ENCODE results near the gene NEGR1.

Gene NEGR1

DNA sequence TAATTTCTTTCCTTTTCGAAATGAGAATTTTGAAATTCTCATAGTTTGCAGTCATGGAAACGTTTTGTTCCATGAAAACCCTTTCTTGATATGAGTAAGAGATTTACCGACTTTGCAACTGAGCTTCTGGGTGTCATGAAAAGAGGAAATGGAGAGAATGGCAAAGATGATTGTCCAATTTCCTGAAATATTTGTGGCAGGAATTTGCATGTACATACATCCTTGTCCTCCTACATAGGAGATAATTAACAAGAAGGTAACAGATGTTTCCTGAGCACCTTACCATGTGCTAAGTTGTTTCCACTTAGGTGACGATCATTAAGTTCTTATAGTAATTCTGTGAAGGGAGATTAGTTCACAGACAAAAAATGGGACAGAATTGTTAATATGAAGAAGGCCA is 170.7 kb downstream of the NEGR1 start:
- no peak for DNase-seq

DNA sequence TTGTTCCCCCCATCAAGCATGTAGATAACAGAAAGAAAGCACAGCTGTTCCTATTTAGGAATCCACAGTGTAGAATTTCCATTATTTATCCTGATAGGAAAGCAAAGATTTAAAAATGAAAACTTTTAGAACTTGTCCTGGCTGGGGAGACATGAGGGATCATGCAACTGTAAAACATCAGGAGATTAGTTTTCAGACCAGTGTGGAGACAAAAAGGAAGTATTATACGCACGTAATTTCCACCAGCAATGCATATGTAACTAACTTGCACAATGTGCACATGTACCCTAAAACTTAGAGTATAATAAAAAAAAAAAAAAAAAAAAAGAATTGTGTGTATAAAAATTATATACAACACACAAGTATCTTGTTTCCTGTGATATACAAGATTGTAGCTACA is 172.4 kb downstream of the NEGR1 start:
- DNase-seq: no peak

DNA sequence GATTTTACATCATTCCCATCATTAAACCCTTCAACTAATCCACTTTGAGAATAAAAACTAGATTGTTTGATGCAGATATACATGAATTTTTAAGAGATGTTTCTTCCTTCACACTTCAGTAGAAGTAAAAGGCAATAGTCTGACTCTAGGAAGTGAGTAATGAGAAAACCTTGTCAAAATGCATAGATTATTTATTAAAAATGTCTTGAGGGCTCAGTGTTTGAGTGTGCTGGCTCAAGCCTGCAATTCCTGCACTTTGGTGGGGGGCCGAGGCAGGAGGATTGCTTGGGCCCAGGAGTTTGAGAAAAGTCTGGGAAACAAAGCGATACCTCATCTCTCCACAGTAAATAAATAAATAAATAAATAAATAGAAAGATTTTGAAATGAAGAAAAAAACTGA is 177.1 kb downstream of the NEGR1 start:
- no peak for DNase-seq

DNA sequence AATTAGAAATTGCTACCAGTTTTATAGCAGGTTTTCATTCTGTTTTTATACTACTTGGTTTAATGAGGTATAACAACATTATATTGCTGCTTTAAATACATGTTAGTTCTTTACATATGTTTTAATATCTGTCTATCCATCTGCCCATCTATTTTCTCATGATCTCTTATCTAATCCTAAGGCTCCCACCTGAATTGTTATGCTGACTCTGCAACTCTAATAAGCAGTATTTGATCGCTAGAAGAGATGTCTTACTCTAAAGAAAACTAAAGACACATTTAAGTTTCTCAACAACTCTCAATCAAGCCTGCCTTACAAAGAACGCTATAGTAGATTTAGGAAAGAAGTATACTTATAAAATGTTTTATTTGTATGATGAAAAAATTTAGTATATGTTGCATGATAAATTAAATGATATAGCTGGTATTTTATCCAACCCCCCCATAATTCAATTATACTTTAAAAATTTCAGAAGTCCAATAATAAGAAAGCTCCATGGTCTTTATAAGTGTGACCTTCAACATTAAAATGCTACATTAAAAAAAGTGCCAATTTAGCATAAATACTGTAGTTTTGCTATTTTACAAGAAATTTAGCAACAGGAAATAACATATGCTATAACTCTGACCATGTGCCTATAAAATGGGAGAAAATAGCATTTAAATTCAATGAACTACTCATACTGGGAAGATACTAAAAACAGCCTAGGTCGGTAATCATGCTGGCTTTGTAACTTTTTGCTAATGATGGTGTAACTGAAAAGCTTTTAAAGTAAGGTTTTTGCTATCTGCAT is 180.3 kb downstream of the NEGR1 start:
- no peak for DNase-seq

DNA sequence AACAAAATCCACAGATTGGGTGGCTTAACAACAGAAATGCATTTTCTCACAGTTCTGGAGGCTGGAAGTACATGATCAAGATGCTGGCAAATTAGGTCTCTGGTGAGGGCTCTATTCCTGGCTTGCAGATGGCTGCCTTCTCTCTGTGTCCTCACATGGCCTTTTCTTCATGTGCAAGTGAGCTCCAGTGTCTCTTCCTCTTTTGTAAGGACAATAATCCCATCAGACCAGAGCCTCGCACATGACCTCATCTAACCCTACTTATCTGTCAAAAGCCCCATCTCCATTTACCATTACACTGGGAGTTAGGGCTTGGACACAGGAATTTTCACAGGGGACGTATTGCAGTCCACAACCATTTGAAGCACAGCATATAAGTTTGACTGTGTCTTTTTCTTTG is 181.6 kb downstream of the NEGR1 start:
- no peak for DNase-seq

DNA sequence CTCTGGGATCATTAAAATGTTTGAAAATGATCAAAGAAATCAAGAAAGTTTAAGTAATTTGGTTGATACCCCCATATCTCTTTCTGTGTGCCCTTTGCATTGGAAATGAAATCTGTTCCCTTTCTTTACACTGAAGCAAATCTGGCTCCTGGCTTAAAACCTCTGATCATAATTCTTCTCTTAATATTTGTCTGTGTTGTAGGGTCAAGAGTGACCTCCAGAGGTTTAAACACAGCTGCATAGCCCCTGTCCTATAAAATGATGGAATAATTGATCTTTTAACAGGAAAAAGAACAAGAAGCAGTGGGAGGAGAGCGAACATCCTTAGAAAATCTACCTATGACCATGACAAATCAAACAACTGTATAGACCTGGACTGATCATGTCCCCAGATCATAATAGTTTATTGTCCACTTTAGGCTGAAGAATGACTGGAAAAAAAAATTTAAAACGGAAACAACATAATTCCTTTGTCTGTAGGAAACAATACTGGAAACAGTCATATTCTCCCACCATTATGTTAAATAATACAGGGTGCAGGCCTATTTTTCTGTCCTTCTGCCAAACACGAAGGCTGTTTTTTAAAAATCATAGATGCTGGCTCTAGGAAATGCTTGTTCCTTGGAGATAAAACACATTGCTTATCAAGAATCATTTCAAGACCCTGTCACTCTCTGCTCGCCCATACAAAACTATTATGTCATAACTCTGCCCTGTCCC is 184.3 kb downstream of the NEGR1 start:
- no peak for DNase-seq

DNA sequence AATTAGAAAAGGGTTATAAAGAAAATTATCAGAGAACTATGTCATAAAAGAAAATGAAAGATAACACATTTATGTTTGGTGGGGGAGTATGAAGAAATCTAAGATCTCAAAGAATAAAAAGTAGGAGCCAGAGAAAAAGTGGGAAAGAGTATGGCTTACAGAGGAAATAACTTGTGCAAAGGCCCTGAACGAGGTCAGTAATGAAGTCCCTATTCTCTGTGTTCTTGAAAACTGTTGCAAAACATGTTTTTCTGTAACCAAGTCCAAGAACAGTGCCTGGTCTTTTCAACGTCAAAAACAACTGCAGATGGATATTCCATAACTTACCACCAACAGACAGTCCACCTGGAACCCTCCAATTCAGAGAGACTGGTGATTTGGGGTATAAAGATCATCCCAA is 188.1 kb downstream of the NEGR1 start:
- DNase-seq: no peak

DNA sequence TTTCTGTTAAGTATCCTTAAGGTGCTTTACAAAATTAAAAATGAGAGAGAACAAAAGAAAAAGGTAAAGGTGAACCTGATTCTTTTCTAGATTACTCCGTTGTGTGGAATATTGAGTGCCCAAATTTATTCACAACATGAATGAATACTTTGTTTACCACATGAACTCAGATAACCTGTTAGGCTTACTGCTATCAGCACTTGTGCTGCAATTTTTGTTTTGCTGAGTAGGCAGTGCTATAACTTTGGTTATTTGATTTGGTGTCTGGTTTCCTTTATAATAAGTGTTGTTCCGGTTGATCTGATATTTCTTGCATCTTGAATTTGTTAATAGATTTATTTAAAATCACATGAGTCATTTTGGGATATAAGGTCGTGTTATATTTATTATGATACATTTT is 195.9 kb downstream of the NEGR1 start:
- no peak for DNase-seq

DNA sequence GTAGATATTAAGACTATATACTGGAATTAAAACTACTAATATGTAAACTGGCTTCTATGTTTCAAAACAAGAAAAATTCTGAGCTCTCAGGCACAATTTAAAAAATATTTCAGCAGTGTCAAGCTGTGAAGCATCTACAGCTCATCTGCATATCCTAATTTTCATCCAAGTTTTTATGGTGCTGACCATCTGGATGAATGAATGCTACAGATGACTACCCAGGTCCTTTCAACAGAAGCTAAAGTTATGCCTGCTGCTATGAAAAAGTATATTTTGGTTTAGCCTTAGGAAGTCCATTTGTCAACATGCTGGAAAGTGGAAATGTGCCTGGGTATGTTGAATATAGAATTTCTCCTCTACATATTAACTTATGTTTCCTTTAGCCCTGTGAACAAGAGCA is 206.9 kb downstream of the NEGR1 start:
- DNase-seq: no peak

DNA sequence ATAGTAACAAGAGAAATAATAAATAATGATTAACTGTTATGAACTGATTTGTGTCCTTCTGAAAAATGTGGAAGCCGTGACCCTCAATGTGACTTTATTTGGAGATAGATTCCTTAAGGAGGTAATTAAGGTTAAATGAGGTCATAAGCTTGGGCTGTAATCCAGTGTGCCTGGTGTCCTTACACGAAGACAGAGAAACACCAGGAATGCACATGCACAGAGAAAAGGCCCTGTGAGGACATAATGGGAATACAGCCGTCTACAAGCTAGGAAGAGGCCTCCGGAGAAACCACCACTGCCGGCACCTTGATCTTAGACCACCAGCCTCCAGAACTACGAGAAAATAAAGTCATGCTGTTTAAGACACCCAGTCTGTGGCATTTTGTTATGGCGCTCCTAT is 215.9 kb downstream of the NEGR1 start:
- no peak for DNase-seq

DNA sequence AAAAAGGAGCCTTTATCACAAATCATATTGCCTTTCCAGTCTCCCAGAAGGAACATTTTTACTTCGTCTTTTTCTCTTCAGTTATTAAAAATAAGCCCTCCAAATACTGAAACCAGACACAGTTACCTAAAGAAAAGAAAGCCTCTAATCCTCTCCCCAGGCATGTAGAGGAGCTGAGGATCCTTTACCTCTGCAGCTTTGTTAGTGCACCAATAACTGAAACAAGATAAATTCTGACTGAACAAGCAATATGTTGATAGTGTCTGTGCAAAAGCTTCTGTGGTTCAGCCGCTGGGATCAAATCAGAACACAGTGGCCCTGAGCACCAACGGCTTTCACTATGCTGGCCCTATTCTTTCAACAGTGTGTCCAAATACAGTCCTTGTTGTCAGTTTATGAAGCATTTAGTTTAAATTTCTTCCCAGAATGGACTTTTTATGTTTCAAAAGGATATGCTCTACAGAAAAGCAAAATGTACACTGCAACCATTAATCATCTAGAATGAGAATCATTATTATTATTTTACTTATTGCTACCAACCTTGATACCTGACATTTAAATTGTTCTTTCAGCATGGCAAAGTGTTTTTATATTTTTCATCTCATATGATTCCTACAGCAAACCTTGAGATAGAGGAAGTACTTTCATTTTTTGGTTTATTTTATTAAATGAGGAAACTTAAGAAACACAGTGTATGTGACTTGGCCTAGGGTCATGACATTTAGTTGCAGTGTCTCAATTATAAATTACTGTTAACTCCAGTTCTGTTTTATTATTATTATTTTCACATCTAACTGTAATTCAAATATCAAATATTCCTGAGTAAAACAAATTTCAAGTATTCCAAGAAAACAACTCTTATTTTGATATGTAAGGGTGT is 217.9 kb downstream of the NEGR1 start:
- no peak for DNase-seq

DNA sequence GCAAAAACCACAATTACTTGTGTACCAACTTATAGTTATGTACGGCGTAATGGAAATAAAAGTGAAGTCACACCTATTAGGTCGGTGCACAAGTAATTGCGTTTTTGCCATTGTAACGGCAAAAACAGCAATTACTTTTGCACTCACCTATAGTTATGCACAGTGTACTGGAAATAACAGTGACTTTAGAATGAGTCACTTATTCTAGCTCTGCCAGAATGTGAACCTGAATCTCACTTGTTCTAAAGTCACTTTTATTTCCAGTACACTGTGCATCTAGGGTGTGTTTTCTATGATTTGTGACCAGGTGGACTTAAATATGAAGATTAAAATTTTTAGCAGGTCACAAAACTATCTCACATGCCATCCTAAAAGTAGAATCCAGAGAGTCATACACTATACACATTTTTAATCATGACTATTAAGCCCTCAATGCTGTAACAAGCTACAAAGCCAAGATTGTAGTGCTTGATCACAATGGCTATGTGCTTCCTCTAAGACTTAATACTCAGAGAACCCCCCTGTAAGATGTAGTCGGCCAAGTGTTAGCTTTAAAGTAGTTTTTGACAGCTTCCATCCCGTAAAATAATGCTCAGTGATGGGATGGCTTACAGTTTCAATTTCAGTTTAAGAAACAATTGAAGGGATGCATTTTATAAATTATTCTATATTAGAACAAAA is 218.8 kb downstream of the NEGR1 start:
- DNase-seq: no peak

DNA sequence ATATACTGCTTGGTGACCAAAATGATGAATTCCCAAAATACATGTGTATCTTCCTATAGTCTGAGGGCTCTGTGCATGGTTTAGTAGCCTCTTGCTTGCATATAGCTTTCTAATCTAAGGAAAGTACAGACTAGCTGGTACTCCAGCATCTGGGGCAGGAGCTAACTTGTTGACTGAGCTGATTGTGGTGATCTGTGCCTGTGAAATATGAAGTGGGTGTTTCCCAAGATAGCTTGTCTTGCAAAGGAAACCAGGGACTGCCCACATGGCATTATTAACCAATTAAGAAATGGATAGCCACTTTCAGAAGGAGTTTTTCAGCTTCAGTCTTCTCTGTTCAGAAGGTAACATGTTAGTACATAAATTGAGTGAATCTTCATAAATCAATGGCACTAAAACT is 219.8 kb downstream of the NEGR1 start:
- no peak for DNase-seq

DNA sequence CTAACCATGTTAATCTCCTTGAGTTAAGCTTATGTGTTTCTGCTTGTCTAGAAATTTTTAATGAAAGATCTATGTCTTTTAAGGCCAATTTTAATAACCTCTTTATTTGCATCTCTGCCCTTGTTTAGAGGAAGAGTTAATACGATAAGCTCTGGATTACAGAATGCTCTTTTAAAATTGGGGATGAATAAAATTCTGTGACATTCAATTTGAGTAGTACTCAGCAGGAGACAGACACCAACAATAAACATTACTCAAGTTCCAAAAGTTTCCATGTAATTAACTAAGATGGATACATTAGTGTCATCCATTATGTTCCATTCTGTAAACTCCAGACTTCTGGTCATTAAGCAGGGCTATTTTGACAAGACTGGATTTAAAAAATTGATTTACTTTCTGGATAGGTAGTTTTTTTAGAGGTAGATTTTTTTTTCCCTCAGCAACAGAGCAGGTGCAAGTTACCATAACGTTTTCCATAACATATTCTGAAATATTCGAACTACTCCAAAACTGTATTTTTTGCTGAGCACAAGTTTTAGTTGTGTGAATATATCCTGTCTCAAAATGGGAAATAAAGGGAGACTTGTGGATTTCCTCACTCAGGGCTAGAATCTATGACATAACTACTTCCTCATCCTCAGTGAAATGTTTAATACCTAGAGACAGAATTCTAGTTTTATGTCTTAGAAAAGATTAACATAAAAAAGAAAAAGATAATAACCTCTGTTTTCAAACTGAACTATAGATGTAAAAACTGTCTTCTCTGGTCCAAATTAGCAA is 221.7 kb downstream of the NEGR1 start:
- DNase-seq: no peak

DNA sequence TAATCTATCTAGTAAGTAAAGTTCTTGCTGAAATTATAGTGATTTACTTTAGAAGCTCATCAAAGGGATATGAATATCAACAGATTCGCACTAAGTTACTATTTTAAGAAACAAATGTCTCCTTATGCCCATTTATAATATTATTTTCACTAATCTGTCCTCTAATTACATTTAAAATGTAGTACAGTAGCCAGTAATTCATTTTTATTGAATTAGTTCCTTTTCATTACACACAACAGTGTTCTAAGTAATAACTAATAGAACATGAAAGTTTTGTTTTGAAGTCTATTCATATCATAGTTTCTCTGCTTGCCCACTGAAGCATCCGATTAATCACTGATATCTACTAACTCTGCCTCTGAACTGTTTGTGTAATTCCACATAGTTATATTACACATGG is 225.8 kb downstream of the NEGR1 start:
- DNase-seq: no peak

DNA sequence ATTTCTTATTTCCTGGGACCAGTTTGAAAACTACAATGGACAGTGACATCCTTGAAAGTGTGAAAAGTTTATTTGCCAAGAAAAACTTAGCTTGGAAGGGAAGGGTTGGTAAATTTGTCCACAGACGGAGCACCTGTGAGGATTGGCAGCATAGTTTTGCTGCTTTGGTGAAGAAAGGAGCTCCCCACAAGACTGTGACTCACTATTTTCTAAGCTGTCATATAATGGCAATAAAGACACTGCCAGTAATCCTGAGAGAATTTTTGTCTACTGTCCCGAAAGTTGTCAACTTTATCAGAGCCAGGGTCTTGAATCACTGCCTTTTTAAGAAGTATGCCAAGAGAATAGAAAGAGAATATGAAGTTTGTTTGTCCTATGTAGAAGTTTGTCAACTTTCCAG is 230.8 kb downstream of the NEGR1 start:
- no peak for DNase-seq

DNA sequence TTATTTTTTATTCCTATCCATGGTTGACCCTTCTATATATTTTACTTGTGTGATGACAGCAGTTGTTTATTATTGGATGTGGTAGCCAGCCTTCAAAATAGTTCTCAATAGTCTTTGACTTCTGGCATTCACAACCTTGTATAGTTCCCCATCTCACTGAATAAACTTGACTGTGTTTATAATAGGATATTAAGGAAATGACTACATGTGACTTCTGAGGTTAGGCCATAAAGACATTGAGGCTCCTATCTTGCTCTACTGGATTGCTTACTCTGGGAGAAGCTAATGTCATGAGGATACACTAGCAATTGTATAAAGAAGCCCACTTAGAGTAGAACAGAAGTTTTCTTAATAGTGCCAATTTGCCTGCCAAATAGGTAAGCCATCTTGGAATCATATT is 231.8 kb downstream of the NEGR1 start:
- DNase-seq: no peak

DNA sequence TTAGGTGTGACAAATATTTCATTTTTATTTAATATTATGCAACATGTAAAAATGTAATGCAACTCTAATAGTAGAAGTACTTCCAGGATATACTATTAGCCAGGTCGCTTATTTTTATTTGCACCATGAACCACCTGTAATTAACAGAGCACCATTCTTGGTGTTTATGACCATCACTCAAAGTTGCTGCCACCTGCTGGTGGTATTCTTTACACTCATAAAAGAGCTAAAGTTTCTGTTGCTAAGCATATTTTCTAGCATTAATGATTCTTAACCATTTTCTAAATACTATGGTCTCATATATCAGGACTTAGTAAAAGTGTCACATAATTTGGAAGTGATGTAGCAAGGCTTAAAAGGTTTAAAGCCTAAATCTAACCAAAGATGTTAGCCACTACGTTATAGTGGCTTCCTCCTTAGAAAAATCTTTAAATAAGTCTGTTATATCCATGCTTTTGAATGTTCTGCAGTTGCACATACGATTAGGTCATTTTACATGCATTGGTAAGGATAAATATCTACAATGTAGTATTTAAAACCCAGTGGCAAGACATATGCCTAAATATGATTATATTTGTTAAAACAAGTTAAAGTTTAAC is 244.5 kb downstream of the NEGR1 start:
- DNase-seq: peak in 1 of 2 donors; percentile 9

DNA sequence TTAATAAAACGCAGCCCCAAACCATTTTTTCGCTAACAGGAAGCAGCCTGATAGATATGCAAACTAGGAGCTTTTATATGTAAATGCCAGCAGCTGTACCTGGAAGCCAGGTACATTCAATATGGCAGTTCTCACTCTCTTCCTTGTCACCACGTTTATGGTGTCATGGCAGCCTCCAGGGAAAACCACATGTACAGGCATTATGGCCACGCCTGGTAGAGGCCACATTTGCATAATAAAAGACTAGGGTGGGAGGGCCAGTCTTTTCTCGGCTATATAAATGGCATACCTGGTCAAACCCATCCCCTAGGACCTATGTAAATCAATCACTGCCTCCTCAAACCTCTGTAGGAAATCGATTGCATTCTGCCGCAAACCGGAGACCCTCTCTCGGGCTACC is 247.5 kb downstream of the NEGR1 start:
- DNase-seq: no peak

DNA sequence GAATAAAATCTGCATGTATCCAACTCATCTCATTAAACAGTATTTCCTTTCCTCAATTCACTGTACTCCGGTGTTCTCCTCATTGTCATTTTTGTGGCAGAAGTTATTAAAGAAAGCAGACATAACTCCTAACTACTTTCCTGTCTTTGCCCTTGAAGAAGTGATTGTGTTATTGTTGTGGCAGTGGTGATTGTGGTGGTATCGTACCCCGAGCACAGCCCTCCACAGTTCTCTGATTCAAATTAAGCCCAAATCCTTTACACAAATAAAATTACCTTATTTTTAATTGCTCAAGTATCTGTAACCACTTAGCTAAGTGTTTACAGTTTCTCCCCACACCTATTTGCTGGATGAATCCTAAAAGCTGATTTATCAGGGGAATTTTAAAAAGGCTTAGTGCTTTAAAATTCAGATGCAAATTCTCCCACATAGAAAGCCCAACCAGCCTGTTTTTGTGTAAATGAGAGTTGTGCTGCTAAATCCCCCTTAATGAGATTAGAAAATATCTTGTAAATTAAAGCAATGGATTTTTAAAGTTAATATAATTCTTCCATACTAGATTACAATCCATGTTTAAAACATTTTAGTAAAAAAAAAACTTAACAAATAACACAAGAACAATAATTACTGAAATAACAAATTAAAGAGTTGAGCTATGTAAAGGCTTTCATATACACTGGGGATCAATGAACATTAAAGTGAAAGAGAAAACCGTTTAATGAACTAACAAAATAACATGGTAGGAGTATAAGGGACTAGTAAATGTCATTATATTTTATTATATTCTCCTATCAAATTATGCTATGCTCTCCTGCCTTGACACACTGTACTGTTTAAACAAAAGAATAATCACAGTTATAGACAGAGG is 259.0 kb downstream of the NEGR1 start:
- DNase-seq: no peak

DNA sequence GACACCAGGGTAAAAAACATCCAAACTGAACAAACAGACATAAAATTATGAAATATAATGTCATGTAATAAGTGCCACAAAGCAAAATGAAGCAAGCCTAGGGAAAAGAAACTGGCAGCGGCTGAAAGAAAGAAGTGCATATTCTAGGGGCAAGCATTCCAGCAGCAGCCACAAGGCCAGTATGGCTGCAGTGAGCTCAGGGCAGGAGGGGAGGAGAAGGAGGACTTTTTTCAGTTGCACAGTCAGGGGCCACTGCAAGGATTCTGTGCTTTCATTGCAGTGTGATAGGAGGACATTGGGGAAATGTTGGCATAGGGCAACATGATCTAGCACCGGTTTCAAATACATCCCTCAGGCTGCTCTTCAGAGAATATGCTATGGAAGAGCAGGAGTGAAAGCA is 263.8 kb downstream of the NEGR1 start:
- DNase-seq: no peak
